ENCODE results near the gene SLC29A1.

SLC29A1 gene

DNA sequence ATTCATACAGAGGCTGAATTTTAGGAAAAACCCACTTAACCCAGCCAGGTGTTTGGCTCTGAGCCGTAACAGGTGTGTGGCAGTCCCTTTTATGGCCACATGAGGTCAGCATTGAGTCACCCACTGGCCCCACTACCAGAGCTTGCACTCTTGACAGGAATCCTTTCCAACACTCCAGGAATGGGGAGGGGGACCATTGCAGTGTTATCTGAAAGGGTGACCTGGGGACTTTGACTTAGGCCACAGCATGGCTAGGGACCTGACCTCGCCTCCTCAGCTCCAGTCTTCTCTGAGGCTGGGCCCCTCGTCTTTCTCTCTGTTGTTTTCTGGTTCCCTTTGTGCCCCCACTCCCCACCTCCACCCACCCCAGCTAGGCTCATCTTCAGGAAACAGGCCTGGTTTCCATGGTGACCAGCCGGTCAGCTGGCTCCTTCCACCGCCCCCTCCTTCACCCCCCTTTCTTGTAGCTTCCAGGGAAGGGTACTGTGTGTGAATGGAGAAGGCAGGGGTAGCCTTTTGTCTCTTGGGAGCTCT, 44.8 kb downstream of the SLC29A1 start:
- DNase-seq (ENCODE audit: low read depth): no peak

- DNase-seq (ENCODE audit: low read depth): no peak
These were observed 46.0 kb downstream of the SLC29A1 start for GRCh38 chr6:44269178-44269920.

GRCh38 chr6:44269921-44270525, 46.6 kb downstream of the SLC29A1 start, which contains the start of gene TMEM151B:
Gene TMEM151B (plus strand): TSS chr6:44270450. CDS start chr6:44270743, 293 bp downstream.
- no peak for DNase-seq (ENCODE audit: low read depth)

DNA sequence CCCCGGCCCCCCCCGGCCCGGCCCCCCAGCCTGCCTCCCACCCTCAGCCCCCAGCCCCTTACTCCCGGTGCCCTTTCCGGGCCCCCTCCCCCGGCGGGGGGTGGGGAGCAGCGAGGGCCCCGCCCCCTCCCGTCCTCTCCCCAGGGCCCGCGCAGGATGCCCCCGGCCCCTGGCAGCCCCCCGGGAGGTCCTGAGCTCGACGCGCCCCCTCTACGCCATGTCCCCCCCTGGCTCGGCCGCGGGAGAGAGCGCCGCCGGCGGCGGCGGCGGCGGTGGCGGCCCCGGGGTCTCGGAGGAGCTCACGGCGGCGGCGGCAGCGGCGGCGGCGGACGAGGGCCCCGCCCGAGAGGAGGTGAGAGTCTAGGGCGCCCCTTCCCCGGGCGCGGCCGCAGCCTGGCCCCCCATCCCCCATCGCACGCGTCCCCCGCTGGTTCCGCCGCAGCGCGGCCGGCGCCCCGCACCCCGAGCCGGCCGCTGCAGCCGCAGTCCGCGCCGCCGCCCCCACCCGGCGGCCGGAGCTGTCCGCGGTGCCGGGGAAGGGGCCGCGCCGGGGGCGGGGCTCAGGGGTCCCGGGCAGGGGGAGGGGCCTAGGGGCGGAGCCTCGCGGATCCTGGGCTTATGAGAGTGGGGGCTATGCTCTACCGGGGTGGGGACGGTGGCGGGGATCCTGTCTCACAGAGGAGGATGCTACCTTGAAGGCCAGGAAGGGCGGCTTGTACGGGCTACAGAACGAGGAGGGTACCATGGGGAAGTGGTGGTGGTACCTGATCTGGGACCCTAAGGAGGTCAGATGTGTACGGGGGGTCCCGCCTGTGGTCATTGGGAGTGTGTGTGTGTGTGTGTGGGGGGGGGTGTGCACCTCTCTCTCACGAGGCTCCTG, 47.4 kb downstream of the SLC29A1 start:
- DNase-seq (ENCODE audit: low read depth): no peak

DNA sequence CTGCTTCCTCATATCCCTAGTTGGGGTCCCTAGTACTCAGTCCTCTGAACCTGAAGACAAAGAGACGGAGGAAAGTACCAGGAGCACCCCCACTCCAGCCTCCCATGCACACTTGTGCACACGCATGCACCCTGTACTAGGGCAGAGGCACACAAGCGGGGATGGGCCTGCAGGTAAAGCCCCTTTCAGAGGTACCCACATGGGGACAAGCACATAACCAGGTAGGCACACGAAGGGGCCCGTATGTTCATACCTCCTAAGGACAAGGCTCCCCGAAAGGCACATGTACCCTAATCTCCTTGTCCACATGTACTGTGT, 48.0 kb downstream of the SLC29A1 start:
- no peak for DNase-seq (ENCODE audit: low read depth)

DNA sequence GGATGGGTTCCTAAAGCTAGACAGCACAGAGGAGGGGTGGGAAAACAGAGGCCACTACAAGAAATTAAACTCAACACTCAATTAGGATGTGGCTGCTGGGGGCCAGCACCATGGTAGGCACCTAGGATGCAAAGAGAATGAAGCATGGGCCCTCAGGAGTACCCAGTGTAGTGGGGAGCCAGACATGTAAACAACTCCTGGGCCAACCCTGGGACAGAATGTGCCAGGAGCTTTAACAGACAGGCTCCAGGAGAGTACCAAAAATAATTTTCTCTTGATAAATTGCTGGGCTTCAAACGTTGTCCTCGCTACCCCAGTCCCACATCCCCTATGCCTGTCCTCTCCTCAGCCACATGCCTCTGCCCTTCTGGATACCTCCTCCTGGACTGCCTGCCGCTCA, 48.5 kb downstream of the SLC29A1 start:
- no peak for DNase-seq (ENCODE audit: low read depth)

- no peak for DNase-seq (ENCODE audit: low read depth)
These were observed 49.1 kb downstream of the SLC29A1 start for GRCh38 chr6:44272529-44272928.

- no peak for DNase-seq (ENCODE audit: low read depth)
These were observed 49.7 kb downstream of the SLC29A1 start for GRCh38 chr6:44272999-44273566.

DNA sequence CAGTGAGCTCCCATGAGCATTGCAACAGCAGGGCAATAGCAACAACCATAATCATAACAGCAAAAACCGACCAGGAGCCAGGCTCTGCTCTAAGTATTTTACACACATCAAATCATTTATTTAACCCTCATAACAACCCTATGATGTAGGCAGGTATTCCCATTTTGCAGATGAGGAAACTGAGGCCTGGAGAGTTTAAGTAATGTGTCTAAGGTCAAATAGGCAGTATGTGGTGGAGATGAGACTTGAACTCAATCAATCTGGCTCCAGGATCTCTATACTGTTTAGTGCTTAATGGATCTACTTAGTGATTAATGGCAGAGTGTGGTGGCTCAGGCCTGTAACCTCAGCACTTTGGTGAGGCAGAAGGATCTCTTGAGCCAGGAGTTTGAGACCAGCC, 50.2 kb downstream of the SLC29A1 start:
- DNase-seq (ENCODE audit: low read depth): no peak

GRCh38 chr6:44275271-44275748, 51.9 kb downstream of the SLC29A1 start:
- DNase-seq (ENCODE audit: low read depth): no peak

GRCh38 chr6:44275749-44276648, 52.6 kb downstream of the SLC29A1 start:
- DNase-seq (ENCODE audit: low read depth): no peak

DNA sequence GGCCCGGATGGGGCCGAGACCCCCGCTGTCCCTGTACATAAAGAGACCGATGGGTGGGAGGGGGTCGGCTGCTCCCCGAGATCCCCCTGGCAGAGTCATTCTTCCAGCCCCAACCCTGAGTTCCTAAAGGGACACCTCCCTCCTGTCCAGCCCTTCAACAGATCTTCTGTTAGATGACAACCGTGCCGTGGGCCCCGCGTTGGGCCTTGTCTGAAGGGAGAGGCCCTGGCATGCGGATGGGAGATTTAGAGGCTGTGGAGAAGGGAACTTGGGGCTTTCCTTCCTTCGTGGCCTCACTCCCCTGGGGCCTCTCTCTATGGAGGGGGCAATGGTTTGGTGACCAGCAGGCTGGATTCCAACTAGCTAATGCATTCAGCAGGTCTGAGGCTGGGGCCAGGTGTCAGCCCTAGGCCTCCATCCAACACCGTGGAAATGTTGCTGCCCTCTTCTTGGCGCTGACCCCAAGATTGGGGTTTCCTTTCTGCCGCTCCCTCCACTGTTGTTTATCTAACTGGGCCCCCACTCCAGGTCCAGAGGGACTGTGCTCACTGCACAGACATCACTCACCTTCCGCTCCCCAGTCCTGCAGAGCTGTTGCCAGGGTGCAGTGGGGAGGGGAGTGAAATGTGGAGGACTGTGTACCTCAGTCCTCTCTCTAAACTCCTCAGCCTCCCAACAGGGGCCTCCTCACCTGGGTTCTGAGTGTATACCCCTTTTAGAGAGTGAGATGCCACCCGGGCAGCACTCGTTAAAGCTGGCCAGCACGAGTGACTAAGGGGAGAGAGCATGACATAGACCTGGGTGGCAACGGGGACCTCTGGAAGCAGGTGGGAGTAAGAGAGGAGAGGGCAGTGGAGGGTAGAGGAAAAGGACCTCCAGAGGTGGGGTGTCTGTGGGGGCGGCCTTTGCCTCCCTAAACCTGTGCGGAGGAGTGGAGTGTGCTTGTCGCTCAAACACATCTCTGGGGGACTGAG, 53.6 kb downstream of the SLC29A1 start:
- no peak for DNase-seq (ENCODE audit: low read depth)

DNA sequence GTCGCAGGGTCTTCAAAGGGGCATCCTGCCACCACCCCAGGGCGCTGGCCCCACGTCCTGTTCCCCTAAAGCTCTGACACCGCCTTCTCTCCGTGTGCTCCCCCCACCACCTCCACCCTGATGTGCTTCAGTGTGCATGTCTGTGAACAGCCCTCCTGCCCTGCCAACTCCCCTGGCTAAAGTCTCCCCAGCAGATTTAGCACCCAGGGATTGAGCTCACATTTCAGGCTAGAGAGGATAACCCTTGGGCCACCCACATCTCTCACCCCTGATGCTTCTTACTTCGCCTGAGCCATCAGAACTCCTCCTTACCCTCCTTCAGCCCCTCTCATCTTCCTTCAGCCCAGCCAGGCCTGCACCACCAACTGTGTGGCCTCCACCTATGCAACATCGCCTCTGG, 54.4 kb downstream of the SLC29A1 start:
- no peak for DNase-seq (ENCODE audit: low read depth)

DNA sequence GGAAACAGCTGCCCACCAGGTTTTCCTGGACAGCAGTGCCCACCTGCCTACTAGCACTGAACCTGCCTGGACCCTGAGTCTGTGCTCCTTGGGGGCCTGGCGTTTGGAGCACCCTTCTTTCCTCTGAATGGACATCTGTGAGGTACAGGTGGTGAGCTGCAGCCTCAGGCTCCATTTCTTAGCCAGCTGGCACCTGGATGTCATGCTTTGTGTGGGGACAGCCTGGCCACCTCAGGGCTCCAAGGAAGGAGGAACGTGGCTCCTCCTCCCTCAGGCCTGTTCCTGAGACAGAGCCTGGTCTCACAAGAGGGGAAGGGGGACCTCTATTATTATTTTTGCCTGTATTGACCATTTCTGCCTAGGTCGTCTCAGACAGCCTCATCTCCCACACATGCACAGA, 54.9 kb downstream of the SLC29A1 start:
- DNase-seq (ENCODE audit: low read depth): no peak

DNA sequence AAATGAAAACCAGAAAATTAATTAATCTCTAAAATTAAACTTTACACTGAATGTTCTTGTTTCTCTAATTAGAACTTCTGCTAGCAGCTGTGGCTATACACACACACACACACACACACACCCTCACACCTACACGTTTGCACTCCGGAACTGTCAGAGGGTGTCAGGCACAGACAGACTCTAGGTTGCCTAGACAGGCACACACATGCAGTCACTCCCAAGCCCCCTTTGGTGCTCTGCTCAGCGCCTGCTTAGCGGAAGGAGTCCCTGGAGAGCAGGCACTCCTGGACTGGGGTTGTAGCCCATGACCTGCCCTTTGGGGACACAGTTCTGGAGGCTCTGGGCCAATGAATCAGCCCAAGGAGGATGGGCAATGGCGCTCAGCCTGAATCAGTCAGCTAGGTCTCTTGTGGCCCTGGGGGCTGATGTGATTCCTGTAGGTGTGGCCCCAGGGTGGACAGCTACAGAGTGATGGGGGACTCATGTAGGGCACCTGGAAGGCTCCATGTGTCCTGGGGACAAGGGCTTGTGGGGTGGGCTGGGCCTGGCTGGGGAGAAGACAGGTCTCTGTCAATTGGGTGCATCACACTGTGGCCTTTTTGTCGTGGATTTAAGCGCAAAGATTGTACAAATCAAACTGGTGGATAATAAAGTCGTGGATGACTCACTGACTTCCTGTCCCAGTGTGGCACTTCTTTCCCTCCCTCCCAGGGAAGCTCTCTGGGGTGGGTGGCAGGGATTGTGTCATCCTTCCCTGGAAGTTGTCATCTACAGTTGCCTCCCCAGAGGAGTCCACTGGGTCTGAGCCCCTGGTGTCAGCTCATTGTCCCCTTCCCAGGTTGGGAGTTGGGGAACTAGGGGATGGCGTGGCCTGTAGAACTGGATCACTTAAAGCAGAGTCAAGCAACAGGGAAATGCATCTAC, 55.6 kb downstream of the SLC29A1 start:
- no peak for DNase-seq (ENCODE audit: low read depth)
